AG04449 (cell line): ENCODE measurements around the gene ASIC4.

Source experiments
- CTCF ChIA-PET: fragments of 350-600 bp; formaldehyde crosslinking; extraction: SDS; loops from one replicate; lab custom pipeline; 2021; ENCODE audit warnings: antibody characterized with exemption; lab: Yijun Ruan, JAX
- POLR2A ChIA-PET: fragments of 400-600, 350-600 bp; formaldehyde crosslinking; extraction: SDS; loops from one replicate; lab custom pipeline; 2020; ENCODE audit warnings: antibody characterized with exemption, inconsistent platforms; lab: Yijun Ruan, JAX
- DNase-seq: peaks from one replicate; pipeline ENCODE4 v3.0.0-alpha.2; 2010; ENCODE audit warnings: low read depth, low spot score
- H3K4me3 ChIP-seq: 2 replicates; pipeline ENCODE4 v1.5.1; 2011; ENCODE audit warnings: low read depth, mild to moderate bottlenecking, control low read depth, low read length
- CTCF ChIP-seq: IDR thresholded peaks from one replicate; pipeline ENCODE4 v1.5.1; 2011; ENCODE audit warnings: mild to moderate bottlenecking, moderate library complexity, low read length, control low read depth, inconsistent platforms; ENCODE audit not compliant: insufficient read depth; ENCODE audit errors: missing control alignments

Gene ASIC4

DNA sequence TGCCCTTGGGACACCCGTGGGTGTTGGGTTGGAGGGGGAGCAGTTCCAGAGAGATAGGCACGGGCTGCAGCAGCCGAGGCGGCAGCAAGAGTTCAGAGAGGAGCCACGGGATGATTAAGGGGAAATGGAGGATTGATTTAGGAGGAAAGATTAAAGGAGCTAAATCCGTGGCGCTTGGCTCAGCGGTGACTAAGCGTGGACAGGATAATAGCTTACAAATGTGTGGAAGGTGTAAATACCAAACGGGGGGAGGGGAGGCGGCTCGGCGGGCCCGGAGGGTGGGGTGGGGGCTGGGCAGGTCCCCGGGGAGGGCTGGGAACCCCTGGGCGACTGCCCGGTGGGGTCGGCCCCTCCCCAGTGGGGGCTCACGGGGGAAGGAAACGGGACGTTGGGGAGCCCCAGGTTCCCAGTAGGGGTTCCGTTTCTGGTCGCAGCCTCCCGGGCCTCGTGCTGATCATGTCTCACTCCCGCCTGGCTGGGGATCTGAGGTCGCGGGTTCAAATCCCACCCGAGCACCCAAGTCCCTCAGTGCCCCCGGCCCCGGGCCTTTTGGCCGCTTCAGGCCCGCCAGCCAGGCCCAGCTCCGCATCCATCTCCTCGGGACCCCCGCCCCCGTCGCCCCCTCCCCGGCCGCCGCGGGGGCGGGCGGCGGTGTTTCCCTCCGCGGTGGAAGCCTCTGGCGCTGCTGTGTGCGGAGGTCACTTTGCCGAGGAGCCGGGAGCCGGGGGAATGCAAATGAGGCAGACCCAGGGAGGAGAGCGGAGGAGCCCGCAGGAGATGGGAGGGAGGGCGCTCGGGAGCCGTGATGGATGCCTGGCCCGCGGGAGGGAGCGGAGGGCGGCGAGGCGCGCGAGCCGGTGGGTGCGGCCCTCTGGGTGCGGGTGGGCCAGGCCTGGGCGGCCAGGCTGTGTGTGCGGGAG lies 8.1 kb downstream of the ASIC4 start:
- peak; percentile 20 for TF ChIP-seq CTCF
- DNase-seq, result peak; percentile 40
- H3K4me3 ChIP-seq, result peak overlapping the region; percentile 25
- POLR2A ChIA-PET, result interaction anchor here (0.7 to 1.9 kb wide), 8 partner anchors 7 to 62 kb away, joined by 3 to 5 read pairs (median 4); partner anchors contain the start of gene GMPPA
- CTCF ChIA-PET, result interaction anchor here (0.9 to 39.0 kb wide), 16 partner anchors 3 to 243 kb away, joined by 3 to 1084 read pairs (median 16); partner anchors contain the start of genes ASIC4, CHPF, DNAJB2 and DNPEP

GRCh38 chr2:219523031-219523671 lies 8.9 kb downstream of the ASIC4 start:
- ChIA-PET POLR2A (no interaction called here), CTCF (interaction anchor here (0.7 to 39.0 kb wide), 10 partner anchors 2 to 228 kb away, joined by 3 to 1084 read pairs (median 142); partner anchors contain the start of genes ASIC4, CHPF, DNPEP and GMPPA)
- no peak overlapping the region for H3K4me3 ChIP-seq
- TF ChIP-seq CTCF, result no peak
- no peak for DNase-seq

DNA sequence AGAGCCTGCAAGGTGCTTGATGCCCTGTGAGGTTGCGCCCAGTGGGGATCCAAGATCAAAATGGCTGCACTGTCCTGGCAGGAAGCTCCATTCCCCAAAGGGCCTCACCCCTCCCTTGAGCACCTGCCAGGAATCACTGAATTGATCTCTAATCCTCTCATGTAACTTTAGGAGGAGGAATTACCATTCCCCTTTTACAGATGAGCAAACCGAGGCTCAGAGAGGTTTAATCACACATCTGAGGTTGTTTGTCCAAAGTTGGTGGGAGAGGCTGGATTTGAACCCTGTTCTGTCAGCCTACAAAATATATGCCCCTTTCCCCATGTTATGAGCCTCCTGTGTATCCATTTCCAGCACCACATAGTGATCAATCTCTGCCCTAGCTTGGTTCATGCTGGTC lies 10.5 kb downstream of the ASIC4 start:
- DNase-seq, result no peak
- CTCF ChIA-PET, result interaction anchor here (1.0 to 20.4 kb wide), 7 partner anchors 16 to 230 kb away, joined by 3 to 1084 read pairs (median 178); partner anchors contain the start of genes ASIC4, CHPF, DNPEP and GMPPA
- POLR2A ChIA-PET, result interaction anchor here (0.7 to 1.5 kb wide), 3 partner anchors 13 to 67 kb away, joined by 3 to 4 read pairs (median 3); partner anchors contain the start of genes CHPF and TMEM198
- no peak overlapping the region for H3K4me3 ChIP-seq
- TF ChIP-seq CTCF, result no peak

DNA sequence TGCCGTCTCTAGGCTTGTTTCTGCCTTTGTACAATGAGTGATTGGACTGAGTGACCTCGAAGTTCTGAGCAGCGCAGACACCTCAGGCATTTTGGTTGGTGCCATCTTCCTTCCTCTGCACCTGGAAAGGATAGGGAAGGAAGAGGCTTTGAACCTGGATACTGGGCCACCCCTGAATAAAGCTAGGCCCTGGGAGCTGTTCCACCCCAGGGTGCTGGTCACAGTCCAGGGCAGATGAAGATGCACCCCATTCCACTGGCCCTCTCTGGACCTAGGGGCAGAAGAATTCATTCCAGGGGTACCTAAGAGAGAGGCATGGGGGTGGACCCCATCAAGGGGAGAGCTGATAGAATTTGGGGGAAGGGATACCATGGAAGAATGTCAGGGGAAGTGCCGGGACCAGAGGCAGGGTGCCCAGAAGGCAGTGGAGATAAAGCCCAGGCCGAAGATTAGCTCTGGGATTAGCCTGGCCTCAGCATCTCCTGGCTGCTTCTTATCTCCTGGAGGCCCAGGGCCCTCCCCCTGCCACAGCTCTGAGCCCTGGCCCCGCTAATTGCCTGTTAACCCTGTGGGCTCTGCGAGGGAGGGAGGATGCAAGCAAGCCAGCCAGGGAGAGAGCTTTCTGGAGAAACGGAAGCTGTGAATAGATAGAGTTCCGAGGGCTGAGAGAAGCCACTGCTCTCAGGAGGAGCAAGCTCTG lies 11.4 kb downstream of the ASIC4 start:
- no peak overlapping the region for H3K4me3 ChIP-seq
- ChIA-PET POLR2A (interaction anchor here (0.7 to 1.5 kb wide), 4 partner anchors 14 to 68 kb away, joined by 3 to 4 read pairs (median 3); partner anchors contain the start of genes CHPF and TMEM198), CTCF (interaction anchor here (0.9 to 20.4 kb wide), 8 partner anchors 15 to 136 kb away, joined by 3 to 1084 read pairs (median 142); partner anchors contain the start of genes ASIC4, CHPF, DNPEP and GMPPA)
- DNase-seq, result no peak
- TF ChIP-seq CTCF, result no peak

DNA sequence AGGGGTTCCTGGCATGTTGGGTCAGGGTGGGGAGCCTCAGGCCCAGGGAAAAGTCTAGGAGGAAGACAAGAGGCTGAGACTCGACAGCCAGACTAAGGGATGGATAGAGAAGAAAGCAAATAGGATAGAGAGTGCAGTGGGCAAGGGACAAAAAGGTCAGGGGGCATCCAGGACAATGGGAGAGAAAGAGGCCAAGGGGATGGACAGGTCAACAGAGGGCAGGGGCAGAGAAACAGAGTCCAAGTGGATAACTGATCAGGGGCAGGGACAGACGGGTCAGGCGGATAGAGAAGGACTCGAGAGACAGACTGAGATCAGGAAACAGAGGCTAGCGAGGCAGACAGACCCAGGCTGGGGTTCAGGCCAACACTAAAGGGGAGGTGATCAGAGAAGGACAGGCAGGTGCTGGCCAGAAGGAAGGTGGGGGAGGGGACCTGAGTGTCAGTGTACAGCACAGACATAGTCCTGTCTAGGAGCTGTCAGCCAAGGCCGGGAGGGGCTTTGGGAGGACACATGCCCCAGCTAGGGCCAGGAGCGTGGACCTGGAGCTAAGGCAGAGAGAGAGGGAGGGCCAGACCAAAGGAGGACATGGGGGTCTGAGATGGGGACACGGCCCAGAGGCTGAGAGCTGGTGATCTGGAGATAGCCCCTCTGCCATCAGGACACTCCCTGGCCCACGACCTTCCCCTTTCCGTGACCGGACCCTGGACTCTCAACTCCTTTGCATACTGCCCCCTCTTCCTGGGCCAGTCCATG lies 12.2 kb downstream of the ASIC4 start:
- ChIA-PET CTCF (interaction anchor here (0.7 to 20.4 kb wide), 11 partner anchors 14 to 368 kb away, joined by 3 to 1084 read pairs (median 12); partner anchors contain the start of genes ASIC4, CHPF, DNPEP and GMPPA), POLR2A (interaction anchor here (1.0 to 1.5 kb wide), 2 partner anchors 17 to 32 kb away, joined by 3 to 4 read pairs; partner anchors contain the start of genes CHPF and TMEM198)
- no peak overlapping the region for H3K4me3 ChIP-seq
- TF ChIP-seq CTCF, result no peak
- DNase-seq, result no peak
